Right lobe of liver (tissue), 6 donors: ENCODE measurements around the gene CTNND2. TPM values are rescaled to one million over a fixed set of nuclear protein-coding genes. Genes with fewer than 3 reads are reported as not detected.

ENCODE experiments used
- ATAC-seq, 4 donors: fragments of 200-7000 bp; cut with Tn5 transposase; one replicate each; pipeline ENCODE4 v1.9.1; 2020; ENCODE audit warnings: mild to moderate bottlenecking in 4 of 4, moderate library complexity in 4 of 4
- DNase-seq, 3 donors: peaks; one replicate each; pipeline ENCODE4 v3.0.0-alpha.2; 2020
- H3K27ac ChIP-seq, 3 donors: fragments of 200-600 bp; one replicate each; pipeline ENCODE4 v1.8.0; 2022
- H3K27me3 ChIP-seq, 2 donors: fragments of 200-600 bp; one replicate each; pipeline ENCODE4 v1.8.0; 2022
- H3K36me3 ChIP-seq, 4 donors: fragments of 200-600 bp; sonication (generic) in 1 of 4; one replicate each; pipeline versions ENCODE4 v1.5.1 to v1.8.0; 2017 to 2022; ENCODE audit warnings: control low read depth in 1 of 4
- H3K4me1 ChIP-seq, 4 donors: fragments of 200-600 bp; sonication (generic) in 1 of 4; one replicate each; pipeline versions ENCODE4 v1.5.1 to v1.8.0; 2017 to 2022; ENCODE audit warnings: control low read depth in 1 of 4
- H3K4me3 ChIP-seq, 3 donors: fragments of 200-600 bp; one replicate each; pipeline ENCODE4 v1.8.0; 2022
- H3K9me3 ChIP-seq, 4 donors: fragments of 200-600 bp; sonication (generic) in 1 of 4; one replicate each; pipeline versions ENCODE4 v1.5.1 to v1.8.0; 2017 to 2022; ENCODE audit warnings: control low read depth in 1 of 4
- CTCF ChIP-seq, 4 donors: fragments of 200-600 bp in 3 of 4; fragments of 450-650 bp in 1 of 4; IDR thresholded peaks; one replicate each; pipeline versions ENCODE4 v1.5.1 to v1.8.0; 2016 to 2022; ENCODE audit warnings: antibody characterized with exemption in 4 of 4, mild to moderate bottlenecking in 2 of 4
- POLR2A ChIP-seq: fragments of 450-650 bp; IDR thresholded peaks from one replicate; pipeline ENCODE4 v1.6.1; 2017; ENCODE audit warnings: antibody characterized with exemption, mild to moderate bottlenecking
- WGBS: methylation state at CpG from one replicate; pipeline ENCODE4 v1.1.6; 2018; ENCODE audit warnings: low coverage, low lambda C conversion rate; ENCODE audit not compliant: insufficient coverage; ENCODE audit errors: missing lambda C conversion rate; 5-methylcytosine and 5-hydroxymethylcytosine counted together
- intact Hi-C, 2 donors: fragments of 100-400 bp; cut with DNase I; formaldehyde crosslinking; loops; one replicate each; pipeline versions ENCODE4 v1.11.2 to v1.14.1; 2022
- total RNA-seq, 6 experiments: library from RNA; depleted of rRNA in 2 of 6; stranded (reverse); fragments of >200 nt in 2 of 6; fragmentation: NEBNext Ultra II Directional in 3 of 6; extraction: Animal tissue kit (Norgen Biotek cat#: 25700) in 3 of 6; gene quantifications; one replicate each; pipeline versions ENCODE4 v1.1.0 to v1.2.4, GENCODE V29; 2016 to 2023
- donor health status: DM: no; HTN: yes; CAD: no.
- donor health status: DM: no; HTN: no; CAD: no.
- donor health status: DM: no; HTN: no; CAD: no.
- donor health status: DM: no; HTN: yes; CAD: no.
- donor health status: DM: no; HTN: yes; CAD: no.

Gene CTNND2
- total RNA-seq, 6 experiments from 2014 or later = 0.06 to 1.5 (median 1.1) TPM

GRCh38 chr5:11311272-11311671 is 593.0 kb downstream of the CTNND2 start:
- 95% methylated on average over 1 of the region's 1 CpG for WGBS
- no peak for TF ChIP-seq POLR2A
- no peak for TF ChIP-seq CTCF (IDR thresholded peaks at IDR 0.05)

GRCh38 chr5:11310158-11310557 is 594.1 kb downstream of the CTNND2 start:
- ATAC-seq = no peak
- WGBS = 100% methylated on average over 2 of the region's 2 CpGs
- no peaks in the 10 kb centered on the region for H3K36me3 ChIP-seq
- intact Hi-C loops = no loop called here
- H3K4me1 ChIP-seq = no peaks in the 10 kb centered on the region
- TF ChIP-seq POLR2A (no peak), CTCF (IDR thresholded peaks at IDR 0.05) (no peak)
- no peak for DNase-seq
- H3K4me3 ChIP-seq = no peak overlapping the region
- H3K27me3 ChIP-seq = no peaks in the 10 kb centered on the region
- H3K27ac ChIP-seq = no peak overlapping the region
- no peaks in the 10 kb centered on the region for H3K9me3 ChIP-seq

More at GRCh38 chr5:11311272-11311671, 593.0 kb downstream of the CTNND2 start:
- H3K27ac ChIP-seq = no peak overlapping the region
- no peaks in the 10 kb centered on the region for H3K4me1 ChIP-seq
- peak in 1 of 4 donors; percentile 25 for ATAC-seq
- no peaks in the 10 kb centered on the region for H3K27me3 ChIP-seq
- H3K9me3 ChIP-seq = no peaks in the 10 kb centered on the region
- no peak for DNase-seq
- no peak overlapping the region for H3K4me3 ChIP-seq
- intact Hi-C loops = no loop called here
- H3K36me3 ChIP-seq = no peaks in the 10 kb centered on the region

GRCh38 chr5:11306365-11306764 is 597.9 kb downstream of the CTNND2 start:
- no peak for ATAC-seq

DNA sequence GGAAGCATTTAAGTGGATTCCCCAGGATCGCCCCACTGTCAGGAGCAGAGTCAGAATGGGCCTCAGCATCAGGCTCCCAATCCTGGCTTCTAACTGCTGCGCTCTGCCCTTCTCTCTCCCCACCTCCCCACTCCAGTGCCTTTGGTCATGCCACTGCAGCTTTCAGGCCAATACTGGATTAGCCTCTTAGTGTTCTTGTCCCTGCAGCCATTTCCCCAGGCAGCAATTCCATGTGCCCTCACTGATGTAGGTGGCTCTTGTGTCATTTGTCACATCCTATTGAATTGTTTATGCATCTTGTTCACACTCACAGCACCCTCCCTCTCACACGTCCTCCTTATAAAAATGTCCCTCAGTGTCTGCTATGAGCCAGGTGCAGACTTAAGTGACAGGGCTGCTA is 599.0 kb downstream of the CTNND2 start:
- no peak for DNase-seq
- WGBS = 77% methylated on average over 2 of the region's 3 CpGs
- TF ChIP-seq CTCF (IDR thresholded peaks at IDR 0.05) = no peak
- no peak for TF ChIP-seq POLR2A
- H3K27me3 ChIP-seq = no peaks in the 10 kb centered on the region
- H3K4me1 ChIP-seq = no peaks in the 10 kb centered on the region
- no peaks in the 10 kb centered on the region for H3K9me3 ChIP-seq
- H3K4me3 ChIP-seq = no peak overlapping the region
- no peaks in the 10 kb centered on the region for H3K36me3 ChIP-seq
- intact Hi-C loops = no loop called here
- H3K27ac ChIP-seq = no peak overlapping the region
- no peak for ATAC-seq

More at GRCh38 chr5:11306365-11306764, 597.9 kb downstream of the CTNND2 start:
- Histone ChIP-seq H3K36me3 (no peaks in the 10 kb centered on the region), H3K9me3 (no peaks in the 10 kb centered on the region), H3K27me3 (no peaks in the 10 kb centered on the region), H3K4me3 (no peak overlapping the region), H3K27ac (no peak overlapping the region), H3K4me1 (no peaks in the 10 kb centered on the region)
- TF ChIP-seq POLR2A = no peak
- no peak for TF ChIP-seq CTCF (IDR thresholded peaks at IDR 0.05)
- intact Hi-C loops = no loop called here
- 58% methylated on average over 1 of the region's 1 CpG for WGBS
- DNase-seq = no peak

GRCh38 chr5:11304641-11305040 is 599.6 kb downstream of the CTNND2 start:
- no peaks in the 10 kb centered on the region for H3K9me3 ChIP-seq
- 56% methylated on average over 4 of the region's 7 CpGs for WGBS
- H3K27me3 ChIP-seq = no peaks in the 10 kb centered on the region
- intact Hi-C loops = no loop called here
- no peak for ATAC-seq
- TF ChIP-seq CTCF (IDR thresholded peaks at IDR 0.05) (no peak), POLR2A (no peak)
- no peak for DNase-seq
- no peak overlapping the region for H3K27ac ChIP-seq
- no peak overlapping the region for H3K4me3 ChIP-seq
- no peaks in the 10 kb centered on the region for H3K36me3 ChIP-seq
- no peaks in the 10 kb centered on the region for H3K4me1 ChIP-seq
